NB4 (cell line): ENCODE measurements around the gene ARPC5L.
A peak's percentile ranks its signal among the peaks of the same experiment; 100 is the strongest.

Source experiments
- DNase-seq: peaks from one replicate; pipeline ENCODE4 v3.0.0; 2010; ENCODE audit warnings: low read depth
- H3K4me3 ChIP-seq: one replicate; pipeline ENCODE4 v1.5.1; 2011; ENCODE audit warnings: mild to moderate bottlenecking, low read depth, low read length, moderate library complexity
- MYC ChIP-seq: IDR thresholded peaks from 2 replicates; pipeline ENCODE4 v1.6.1; 2011; ENCODE audit warnings: low read depth, low read length
- POLR2A ChIP-seq: IDR thresholded peaks from 2 replicates; pipeline ENCODE4 v1.6.1; 2011; ENCODE audit warnings: mild to moderate bottlenecking; ENCODE audit not compliant: insufficient read length; ENCODE audit errors: extremely low read depth
- TF ChIP-seq, protein P1 (sequence below): IDR thresholded peaks from 2 replicates; pipeline ENCODE4 v1.6.1; 2011; ENCODE audit warnings: low read depth, low read length
- TF ChIP-seq, protein P2 (sequence below): IDR thresholded peaks from one replicate; pipeline ENCODE4 v1.5.1; 2012; ENCODE audit warnings: low read depth, low read length

The ARPC5L gene

GRCh38 chr9:124849801-124850200 is 12.1 kb upstream of the ARPC5L start:
- no peak overlapping the region for H3K4me3 ChIP-seq
- TF ChIP-seq, protein P1, sequence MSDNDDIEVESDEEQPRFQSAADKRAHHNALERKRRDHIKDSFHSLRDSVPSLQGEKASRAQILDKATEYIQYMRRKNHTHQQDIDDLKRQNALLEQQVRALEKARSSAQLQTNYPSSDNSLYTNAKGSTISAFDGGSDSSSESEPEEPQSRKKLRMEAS, result no peak
- TF ChIP-seq, protein P2, sequence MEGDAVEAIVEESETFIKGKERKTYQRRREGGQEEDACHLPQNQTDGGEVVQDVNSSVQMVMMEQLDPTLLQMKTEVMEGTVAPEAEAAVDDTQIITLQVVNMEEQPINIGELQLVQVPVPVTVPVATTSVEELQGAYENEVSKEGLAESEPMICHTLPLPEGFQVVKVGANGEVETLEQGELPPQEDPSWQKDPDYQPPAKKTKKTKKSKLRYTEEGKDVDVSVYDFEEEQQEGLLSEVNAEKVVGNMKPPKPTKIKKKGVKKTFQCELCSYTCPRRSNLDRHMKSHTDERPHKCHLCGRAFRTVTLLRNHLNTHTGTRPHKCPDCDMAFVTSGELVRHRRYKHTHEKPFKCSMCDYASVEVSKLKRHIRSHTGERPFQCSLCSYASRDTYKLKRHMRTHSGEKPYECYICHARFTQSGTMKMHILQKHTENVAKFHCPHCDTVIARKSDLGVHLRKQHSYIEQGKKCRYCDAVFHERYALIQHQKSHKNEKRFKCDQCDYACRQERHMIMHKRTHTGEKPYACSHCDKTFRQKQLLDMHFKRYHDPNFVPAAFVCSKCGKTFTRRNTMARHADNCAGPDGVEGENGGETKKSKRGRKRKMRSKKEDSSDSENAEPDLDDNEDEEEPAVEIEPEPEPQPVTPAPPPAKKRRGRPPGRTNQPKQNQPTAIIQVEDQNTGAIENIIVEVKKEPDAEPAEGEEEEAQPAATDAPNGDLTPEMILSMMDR, result no peak
- TF ChIP-seq MYC (no peak), POLR2A (no peak)
- no peak for DNase-seq

GRCh38 chr9:124852121-124852828 is 9.7 kb upstream of the ARPC5L start:
- DNase-seq, result no peak
- TF ChIP-seq MYC (no peak), POLR2A (no peak)
- TF ChIP-seq, protein P1, result no peak
- TF ChIP-seq, protein P2, result no peak
- no peak overlapping the region for H3K4me3 ChIP-seq

- TF ChIP-seq, protein P2, result peak; percentile 48
- TF ChIP-seq, protein P1, result peak; percentile 64
- no peak for TF ChIP-seq POLR2A
- TF ChIP-seq MYC, result peak; percentile 61
- H3K4me3 ChIP-seq, result peak within 1 kb of the TSS; percentile 1
- peak; percentile 82 for DNase-seq
Observed at GRCh38 chr9:124852829-124853531, 8.9 kb upstream of the ARPC5L start, which contains the start of gene WDR38. TSS of gene WDR38 (plus strand) at chr9:124853460. CDS start at chr9:124853532, 72 bp downstream.

- no peak for DNase-seq
- TF ChIP-seq MYC, result no peak
- TF ChIP-seq, protein P1, result no peak
- TF ChIP-seq, protein P2, result no peak
- TF ChIP-seq POLR2A, result no peak
- H3K4me3 ChIP-seq, result no peak overlapping the region
Observed at GRCh38 chr9:124853605-124854143, 8.3 kb upstream of the ARPC5L start.

DNA sequence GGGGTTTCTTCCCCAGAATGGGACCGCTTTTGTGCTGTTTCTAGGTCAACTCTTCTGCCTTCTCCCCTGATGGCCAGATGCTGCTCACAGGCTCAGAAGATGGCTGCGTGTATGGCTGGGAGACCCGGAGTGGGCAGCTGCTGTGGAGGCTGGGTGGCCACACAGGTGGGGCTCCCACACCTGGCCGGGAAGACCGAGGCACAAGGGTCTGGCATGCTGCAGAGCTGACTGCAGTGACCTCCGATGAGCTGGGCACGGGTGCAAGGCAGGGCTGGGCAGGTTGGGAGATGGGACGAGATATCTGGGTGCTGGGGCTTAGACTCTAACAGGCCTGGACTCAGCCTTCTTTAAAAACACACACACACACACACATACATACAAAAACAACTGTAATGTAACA is 7.8 kb upstream of the ARPC5L start:
- H3K4me3 ChIP-seq, result no peak overlapping the region
- DNase-seq, result no peak
- TF ChIP-seq, protein P2, result no peak
- no peak for TF ChIP-seq MYC
- TF ChIP-seq POLR2A, result no peak
- TF ChIP-seq, protein P1, result no peak
